Superior temporal gyrus (tissue), 1 donor: Measurements from ENCODE around the gene C1orf216.
"Not testable (repeated sequence)": the region's sequence is repeated elsewhere in the genome, so short reads cannot be mapped to it uniquely, and the experiment has no call there.

ENCODE experiments used
- DNase-seq: peaks from one replicate; pipeline ENCODE4 v3.0.0-alpha.2; 2016; ENCODE audit errors: extremely low spot score

The C1orf216 gene

GRCh38 chr1:35718492-35719336 lies at the start of gene C1orf216:
Gene C1orf216 (minus strand): TSS chr1:35718884. CDS start chr1:35716321, 2,563 bp downstream.
- DNase-seq: peak; percentile 78

DNA sequence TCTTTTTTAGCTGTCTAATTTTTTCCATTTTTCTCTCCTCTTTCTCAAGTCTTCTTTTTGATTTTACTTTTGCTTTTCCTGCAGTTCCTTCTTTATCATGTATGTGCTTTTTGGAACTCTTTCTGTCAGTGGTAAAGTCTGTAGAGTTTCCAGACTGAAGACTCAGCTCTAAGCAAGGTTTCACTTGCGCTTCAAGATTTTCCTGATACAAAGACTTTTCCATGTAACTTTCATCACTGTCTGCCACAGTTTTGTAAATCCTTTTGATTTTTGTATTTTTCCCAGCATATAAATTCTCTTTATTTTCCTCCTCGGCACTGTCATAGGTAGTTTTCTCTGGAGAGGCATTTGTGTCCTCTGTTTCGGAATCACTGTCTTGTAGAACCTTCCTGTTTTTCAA lies 45.6 kb upstream of the C1orf216 start:
- no peak for DNase-seq

- no peak for DNase-seq
Measured at GRCh38 chr1:35763201-35763600, 44.5 kb upstream of the C1orf216 start.

- DNase-seq: no peak
Measured at GRCh38 chr1:35762141-35762540, 43.5 kb upstream of the C1orf216 start.

DNA sequence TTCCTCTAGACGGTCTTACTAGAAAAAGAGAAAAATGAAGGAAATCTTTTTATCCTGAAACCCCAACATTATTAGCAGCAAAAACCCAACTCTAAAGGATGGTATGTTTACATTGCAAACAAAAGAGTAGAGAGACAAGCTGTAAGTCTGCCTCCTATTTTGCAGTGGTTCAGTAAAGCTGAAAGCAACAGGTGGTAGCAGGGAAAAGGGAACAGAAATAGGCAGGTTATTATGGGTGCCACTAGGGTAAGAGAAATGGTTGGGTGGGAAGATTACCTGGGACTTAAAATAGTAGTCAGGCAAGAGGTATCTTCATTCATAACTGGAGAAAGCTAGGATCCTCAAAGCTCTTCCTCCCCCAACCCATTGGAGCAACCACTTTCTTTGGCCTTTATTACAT lies 37.4 kb upstream of the C1orf216 start:
- DNase-seq: no peak

DNA sequence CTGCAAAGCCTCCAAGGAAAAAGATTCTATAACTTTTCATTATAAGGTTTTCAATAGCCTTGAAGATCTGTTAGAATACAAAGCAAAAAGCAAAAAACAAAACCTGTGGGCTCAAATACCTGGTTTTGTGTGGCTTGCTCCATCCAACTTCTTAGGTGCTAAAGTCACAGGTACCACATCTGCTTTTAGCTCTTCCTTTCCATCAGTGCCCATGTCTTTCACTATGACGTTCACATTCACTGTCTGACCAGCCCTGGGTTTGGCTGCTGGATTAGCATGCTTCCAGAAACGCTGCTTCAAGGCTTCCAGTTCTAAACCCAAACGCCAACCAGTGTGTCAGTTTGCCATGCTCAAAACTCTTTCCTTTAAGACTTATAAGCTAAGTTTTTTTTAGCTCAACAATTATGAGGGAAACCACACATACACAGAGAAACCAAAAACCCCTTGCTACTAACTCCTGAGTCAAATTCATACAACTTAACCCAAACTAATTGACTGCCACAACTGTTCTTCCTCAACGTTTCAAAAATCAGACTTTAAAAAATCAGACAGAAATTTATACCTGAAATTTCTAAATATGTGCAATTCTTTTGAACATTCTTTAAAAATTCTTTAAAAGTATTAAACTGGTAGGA lies 35.1 kb upstream of the C1orf216 start:
- no peak for DNase-seq

- DNase-seq: peak; percentile 58
Measured at GRCh38 chr1:35748326-35748725, 29.6 kb upstream of the C1orf216 start.

GRCh38 chr1:35745124-35745730 lies 26.5 kb upstream of the C1orf216 start:
- DNase-seq: no peak

DNA sequence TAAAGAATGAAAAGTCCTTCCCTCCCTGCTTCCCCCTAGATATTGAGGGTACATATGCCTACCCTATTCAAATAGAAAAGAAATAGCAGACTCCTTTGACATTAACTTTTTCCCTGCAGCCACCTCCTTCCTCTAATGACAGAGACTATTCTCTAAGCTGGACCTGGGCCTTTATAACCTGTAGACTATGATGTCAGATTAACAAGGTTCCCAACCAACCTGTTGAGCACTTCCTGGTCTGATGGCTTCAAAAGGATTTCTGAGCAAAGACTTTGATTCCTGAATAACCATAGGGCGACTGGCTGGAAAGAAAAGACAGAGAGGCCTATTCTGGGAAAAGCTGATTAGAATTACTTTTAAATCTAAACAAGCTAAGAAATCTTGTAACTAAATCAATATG lies 18.4 kb upstream of the C1orf216 start:
- no peak for DNase-seq

DNA sequence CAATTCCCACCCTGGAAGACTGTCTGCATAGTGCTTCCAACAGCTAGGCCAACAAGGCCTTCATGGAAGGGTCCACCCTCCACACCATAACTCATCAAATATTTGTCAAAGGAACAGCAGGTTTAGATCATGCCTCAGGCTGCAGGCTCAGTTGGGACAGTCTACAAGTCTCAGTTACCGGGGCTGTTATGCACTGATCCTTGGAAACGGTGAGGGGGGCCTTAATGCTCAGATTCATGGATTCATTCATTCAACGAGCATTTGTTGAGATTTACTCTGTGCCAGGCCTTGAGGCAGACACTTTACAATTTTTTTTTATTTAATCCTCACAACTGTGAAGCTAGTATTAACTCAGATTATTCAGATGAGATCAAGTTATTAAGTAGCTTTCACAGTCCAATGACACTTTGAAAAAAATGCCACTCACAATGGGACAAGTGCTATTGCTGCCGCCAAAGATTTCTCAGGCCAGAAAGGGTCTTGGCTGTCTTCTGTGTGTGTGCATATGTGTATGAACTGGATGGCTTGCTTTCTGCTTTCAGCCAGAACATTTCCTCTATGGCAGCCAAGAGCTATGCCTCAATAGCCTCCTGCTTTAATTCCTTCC lies 8.9 kb upstream of the C1orf216 start:
- DNase-seq: no peak

GRCh38 chr1:35726450-35727433 lies 8.1 kb upstream of the C1orf216 start:
- peak; percentile 91 for DNase-seq

GRCh38 chr1:35725596-35725995 lies 6.9 kb upstream of the C1orf216 start:
- peak; percentile 85 for DNase-seq

- DNase-seq: peak; percentile 58
Measured at GRCh38 chr1:35717911-35718476, 690 bp downstream of the C1orf216 start.

DNA sequence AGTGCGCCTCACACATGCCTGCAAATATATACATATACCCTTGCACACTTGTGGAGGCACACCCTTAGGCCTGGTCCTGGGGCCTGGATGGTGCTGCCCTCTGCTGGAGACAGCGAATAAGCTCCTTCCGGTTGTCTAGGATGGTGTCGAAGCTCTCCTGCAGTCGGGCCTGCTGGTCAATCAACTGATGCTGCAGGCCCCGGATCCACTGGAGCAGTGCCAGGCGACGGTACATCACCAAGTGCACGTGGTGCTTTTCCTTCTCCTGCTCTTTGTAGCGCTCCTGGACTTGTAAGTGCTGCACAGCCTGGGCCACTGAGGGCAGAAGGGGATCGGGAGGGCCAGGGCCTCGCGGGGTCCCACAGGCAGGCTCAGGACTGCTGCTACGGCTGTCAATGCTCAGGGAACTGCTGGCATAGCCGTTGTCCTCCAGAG lies 3.1 kb downstream of the C1orf216 start:
- DNase-seq: peak; percentile 91

GRCh38 chr1:35714921-35715567 lies 3.6 kb downstream of the C1orf216 start:
- DNase-seq: no peak

DNA sequence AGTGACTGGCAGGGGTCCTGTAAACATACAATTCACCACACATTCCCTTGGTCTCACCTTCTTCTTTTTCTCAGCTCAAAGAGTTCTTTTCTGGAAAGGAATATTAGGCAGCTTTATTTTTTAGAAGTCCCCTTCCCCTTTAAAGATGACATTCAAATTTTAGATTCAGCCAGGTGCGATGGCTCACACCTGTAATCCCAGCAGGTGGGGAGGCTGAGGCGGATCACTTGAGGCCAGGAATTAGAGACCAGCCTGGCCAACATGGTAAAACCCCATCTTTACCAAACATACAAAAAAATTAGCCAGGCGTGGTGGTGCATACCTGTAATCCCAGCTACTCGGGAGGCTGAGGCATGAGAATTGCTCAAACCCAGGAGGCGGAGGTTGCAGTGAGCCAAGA lies 7.6 kb downstream of the C1orf216 start:
- DNase-seq: not testable (repeated sequence)

DNA sequence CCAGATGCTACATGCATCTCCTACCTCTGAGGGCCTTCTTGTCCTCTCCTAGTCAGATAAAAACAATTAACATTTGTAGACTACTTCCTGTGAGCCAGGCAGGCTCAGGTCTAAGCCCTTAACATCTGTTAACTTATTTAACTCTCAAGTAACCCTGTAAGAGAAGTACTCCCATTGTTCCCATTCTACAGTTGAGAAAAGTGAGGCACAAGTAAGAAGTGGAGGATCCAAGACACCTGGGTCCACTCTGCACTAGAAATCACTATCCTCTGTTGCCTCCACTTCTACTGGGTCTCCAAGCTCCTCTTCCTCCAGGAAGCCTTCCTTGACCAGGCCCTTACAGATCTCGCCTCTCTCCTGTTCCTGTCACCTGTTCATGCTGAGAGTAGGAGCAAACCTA lies 9.7 kb downstream of the C1orf216 start:
- peak; percentile 3 for DNase-seq

DNA sequence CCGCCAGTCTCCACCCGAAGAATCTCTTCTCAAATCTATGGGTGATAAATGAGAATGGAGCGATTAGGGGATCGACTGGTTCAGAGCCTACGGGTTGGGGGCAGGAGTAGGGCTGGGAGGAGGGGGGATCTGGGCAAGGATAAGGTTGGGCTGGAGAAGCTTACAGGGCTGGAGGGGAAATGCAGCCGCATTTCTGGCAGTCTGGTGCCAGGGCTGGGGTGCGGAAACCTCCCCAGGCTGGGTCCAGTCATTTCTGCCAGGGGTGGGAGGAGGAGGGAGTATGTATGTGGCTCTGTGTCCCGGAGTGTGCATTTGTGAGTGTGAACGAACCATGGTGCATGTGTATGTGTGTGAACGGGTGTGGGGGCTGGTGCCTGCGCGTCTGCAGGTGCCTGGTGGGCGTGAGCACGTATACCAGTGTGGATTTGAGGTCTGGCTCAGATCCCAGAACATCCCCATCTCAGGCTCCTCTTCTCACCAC lies 10.2 kb downstream of the C1orf216 start:
- DNase-seq: no peak

DNA sequence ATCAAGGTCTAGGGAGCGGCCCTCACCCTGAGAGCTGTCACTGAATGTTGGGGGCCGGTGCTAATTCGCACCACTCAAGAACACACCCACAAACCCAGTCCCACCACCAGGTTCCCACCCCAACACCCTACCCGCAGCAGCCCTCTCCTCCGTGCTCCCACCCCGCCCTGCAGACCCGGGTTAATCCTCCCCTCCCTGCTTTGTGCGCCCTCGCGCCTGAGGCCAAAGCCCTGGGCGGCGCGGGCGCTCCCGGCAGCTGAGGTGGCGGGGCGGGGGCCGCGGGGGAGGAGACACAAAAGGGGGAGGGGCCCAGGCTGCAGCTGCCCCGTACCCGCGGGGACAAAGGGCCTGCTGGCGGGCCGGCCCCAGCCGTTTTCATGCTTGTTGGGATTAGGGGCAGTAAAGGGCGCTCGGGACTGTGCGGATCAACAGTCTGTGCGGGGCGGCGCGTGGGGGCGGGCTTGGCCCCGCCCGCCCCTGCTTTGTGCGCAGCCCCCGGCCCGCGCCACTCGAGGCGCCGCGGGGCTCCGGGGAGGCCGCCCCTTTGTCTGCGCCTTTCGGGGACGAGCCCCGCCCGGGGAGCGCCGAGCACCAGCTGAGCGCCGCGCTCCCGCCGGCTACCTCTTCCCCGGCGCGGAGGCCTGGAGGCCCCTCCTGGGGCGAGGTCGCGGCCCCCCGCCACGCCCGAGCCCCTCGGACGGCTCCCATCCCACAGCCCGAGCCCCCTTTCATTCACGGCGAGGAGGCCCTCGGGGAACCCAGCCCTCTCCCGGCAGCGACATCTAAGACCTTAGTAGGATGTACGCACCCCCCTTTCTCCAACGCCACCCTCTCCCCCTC lies 10.9 kb downstream of the C1orf216 start:
- DNase-seq: no peak
